Neuronal stem cell (in vitro differentiated cells): ENCODE measurements around the gene SPATA17. TPM values are rescaled to one million over a fixed set of nuclear protein-coding genes. Genes with fewer than 3 reads are reported as not detected.

Experiments
- DNase-seq: peaks from one replicate; pipeline ENCODE4 v3.0.0-alpha.2; 2013; ENCODE audit warnings: low spot score
- H2AFZ ChIP-seq: one replicate; pipeline ENCODE4 v1.6.1; 2013; ENCODE audit warnings: mild to moderate bottlenecking, low read length, inconsistent platforms
- H2AK5ac ChIP-seq: 2 replicates; pipeline ENCODE4 v1.6.1; 2013; ENCODE audit warnings: low read depth, mild to moderate bottlenecking, inconsistent platforms, low read length, moderate library complexity, mixed read lengths
- H2BK120ac ChIP-seq: 2 replicates; pipeline ENCODE4 v1.6.1; 2013; ENCODE audit warnings: low read depth, mild to moderate bottlenecking, inconsistent platforms, low read length, moderate library complexity, mixed read lengths
- H2BK12ac ChIP-seq: one replicate; pipeline ENCODE4 v1.6.1; 2013; ENCODE audit warnings: low read length, inconsistent platforms
- H2BK15ac ChIP-seq: 2 replicates; pipeline ENCODE4 v1.6.1; 2013; ENCODE audit warnings: mild to moderate bottlenecking, low read length, inconsistent platforms, mixed read lengths
- H2BK5ac ChIP-seq: one replicate; pipeline ENCODE4 v1.6.1; 2013; ENCODE audit warnings: inconsistent platforms, mild to moderate bottlenecking, low read length, moderate library complexity
- H3K14ac ChIP-seq: one replicate; pipeline ENCODE4 v1.6.1; 2013; ENCODE audit warnings: low read length, inconsistent platforms
- H3K18ac ChIP-seq: 2 replicates; pipeline ENCODE4 v1.6.1; 2013; ENCODE audit warnings: low read length, inconsistent platforms
- H3K23ac ChIP-seq: 2 replicates; pipeline ENCODE4 v1.6.1; 2013; ENCODE audit warnings: low read depth, mild to moderate bottlenecking, mixed read lengths, low read length, inconsistent platforms; ENCODE audit not compliant: poor library complexity
- H3K27ac ChIP-seq: replicated peaks from 3 replicates; pipeline ENCODE4 v1.5.1; 2013; ENCODE audit warnings: low read length, inconsistent platforms
- H3K27me3 ChIP-seq, 3 experiments: 2 replicates each; pipeline ENCODE4 v1.6.1; 2013; ENCODE audit warnings: low read length in 3 of 3, mild to moderate bottlenecking in 2 of 3, inconsistent platforms in 1 of 3, low read depth in 1 of 3, mixed read lengths in 1 of 3, moderate library complexity in 1 of 3; ENCODE audit not compliant: control insufficient read depth in 3 of 3, insufficient read depth in 3 of 3
- H3K36me3 ChIP-seq, 2 donors: replicated peaks in 1 of 2; 2 replicates each; pipeline ENCODE4 v1.6.1; 2013; ENCODE audit warnings: low read length in 2 of 2; ENCODE audit not compliant: control insufficient read depth in 2 of 2, insufficient read depth in 2 of 2
- H3K4ac ChIP-seq: 2 replicates; pipeline ENCODE4 v1.6.1; 2013; ENCODE audit warnings: inconsistent platforms, mild to moderate bottlenecking, low read length, moderate library complexity
- H3K4me1 ChIP-seq, 2 donors: 1 replicate in 1 of 2; 2 replicates in 1 of 2; pipeline ENCODE4 v1.6.1; 2013; ENCODE audit warnings: low read length in 2 of 2, low read depth in 1 of 2; ENCODE audit not compliant: control insufficient read depth in 2 of 2, insufficient read depth in 1 of 2
- H3K4me2 ChIP-seq: one replicate; pipeline ENCODE4 v1.6.1; 2013; ENCODE audit warnings: mild to moderate bottlenecking, low read length, inconsistent platforms; ENCODE audit not compliant: insufficient read depth, poor library complexity, severe bottlenecking
- H3K4me3 ChIP-seq, 2 donors: 2 replicates each; pipeline ENCODE4 v1.5.1; 2013; ENCODE audit warnings: low read length in 2 of 2, mild to moderate bottlenecking in 2 of 2, inconsistent platforms in 1 of 2, moderate library complexity in 1 of 2
- H3K79me1 ChIP-seq: one replicate; pipeline ENCODE4 v1.6.1; 2013; ENCODE audit warnings: low read depth, mild to moderate bottlenecking, inconsistent platforms, low read length, moderate library complexity
- H3K9ac ChIP-seq: one replicate; pipeline ENCODE4 v1.6.1; 2013; ENCODE audit warnings: mild to moderate bottlenecking, low read depth, low read length, inconsistent platforms; ENCODE audit not compliant: poor library complexity
- H3K9me3 ChIP-seq, 2 donors: replicated peaks in 1 of 2; 2 replicates each; pipeline versions ENCODE3 to v1.6.1; 2013; ENCODE audit warnings: low read length in 2 of 2, mild to moderate bottlenecking in 2 of 2, inconsistent platforms in 1 of 2, low read depth in 1 of 2, mixed read lengths in 1 of 2, moderate library complexity in 1 of 2; ENCODE audit not compliant: control insufficient read depth in 2 of 2, insufficient read depth in 1 of 2
- H4K8ac ChIP-seq: one replicate; pipeline ENCODE4 v1.6.1; 2013; ENCODE audit warnings: low read depth, mild to moderate bottlenecking, inconsistent platforms, low read length, moderate library complexity
- H4K91ac ChIP-seq: one replicate; pipeline ENCODE4 v1.6.1; 2013; ENCODE audit warnings: low read length, low read depth, mild to moderate bottlenecking, inconsistent platforms; ENCODE audit not compliant: poor library complexity
- WGBS, 2 donors: extraction: QIAGEN DNeasy Blood & Tissue Kit; methylation state at CpG; one replicate each; pipeline ENCODE4 v1.1.7; 2013; ENCODE audit warnings: missing lambda C conversion rate in 2 of 2, mixed read lengths in 1 of 2; ENCODE audit not compliant: insufficient read length in 2 of 2, insufficient replicate concordance in 1 of 2; ENCODE audit errors: extremely low coverage in 2 of 2; 5-methylcytosine and 5-hydroxymethylcytosine counted together
- small RNA-seq: library from polyadenylated mRNA; stranded (forward); fragments of <200 nt; extraction: miRNeasy Mini kit (QIAGEN cat#:217004); gene quantifications from one replicate; pipeline ENCODE3, GENCODE V24; 2013; ENCODE audit not compliant: insufficient read depth

The SPATA17 gene

DNA sequence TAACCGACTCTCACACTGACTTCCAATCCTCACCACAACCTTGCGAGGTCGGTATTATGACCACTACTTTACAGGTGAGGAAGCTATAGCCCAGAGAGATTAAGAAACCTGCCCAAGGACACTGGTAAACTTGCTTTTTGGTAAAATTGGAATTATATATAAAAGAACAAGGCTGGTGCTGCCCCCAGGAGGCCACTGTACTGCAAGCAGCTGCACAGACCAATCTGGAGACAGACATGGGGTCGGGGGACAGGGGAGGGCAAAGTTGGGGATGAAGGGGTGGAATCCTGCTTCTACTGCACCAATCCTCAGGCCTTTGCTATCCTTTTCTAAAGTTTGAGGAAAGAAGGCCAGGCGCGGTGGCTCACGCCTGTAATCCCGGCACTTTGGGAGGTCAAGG lies 280.8 kb downstream of the SPATA17 start:
- peaks cover 1 to 11% of the 10 kb centered on the region in 2 donors for H3K4me1 ChIP-seq
- no peak overlapping the region for H2AFZ ChIP-seq
- H3K9ac ChIP-seq: no peak overlapping the region
- no peak overlapping the region for H2BK15ac ChIP-seq
- H2BK12ac ChIP-seq: no peak overlapping the region
- no peak overlapping the region for H4K91ac ChIP-seq
- H2BK120ac ChIP-seq: no peak overlapping the region
- no peak overlapping the region for H3K14ac ChIP-seq
- no peak overlapping the region for H4K8ac ChIP-seq
- no peak for DNase-seq
- H3K79me1 ChIP-seq: no peaks in the 10 kb centered on the region
- H3K4me3 ChIP-seq: no peak overlapping the region
- H3K36me3 ChIP-seq: no peaks in the 10 kb centered on the region
- no peak overlapping the region for H3K4me2 ChIP-seq
- H3K23ac ChIP-seq: no peak overlapping the region
- H2BK5ac ChIP-seq: no peak overlapping the region
- no peaks in the 10 kb centered on the region for H3K27me3 ChIP-seq
- H3K9me3 ChIP-seq: no peaks in the 10 kb centered on the region
- H3K27ac ChIP-seq: no peak overlapping the region
- H2AK5ac ChIP-seq: no peak overlapping the region
- no CpG with 5 or more reads among the region's 8 CpGs for WGBS, 2 donors
- H3K18ac ChIP-seq: no peak overlapping the region
- no peak overlapping the region for H3K4ac ChIP-seq

- no peaks in the 10 kb centered on the region for H3K36me3 ChIP-seq
- H3K4ac ChIP-seq: no peak overlapping the region
- H3K4me1 ChIP-seq: peaks cover 0 to 5% of the 10 kb centered on the region in 2 donors
- no peak overlapping the region for H2BK15ac ChIP-seq
- H3K23ac ChIP-seq: no peak overlapping the region
- H3K79me1 ChIP-seq: no peaks in the 10 kb centered on the region
- no peak overlapping the region for H2AK5ac ChIP-seq
- no peak overlapping the region for H3K27ac ChIP-seq
- H3K27me3 ChIP-seq: peaks cover 0 to 8% (median 0%) of the 10 kb centered on the region in 3 experiments
- peak overlapping the region; percentile 6 for H2AFZ ChIP-seq
- no peak overlapping the region for H3K14ac ChIP-seq
- H3K4me2 ChIP-seq: no peak overlapping the region
- no peak overlapping the region for H4K8ac ChIP-seq
- peak overlapping the region; percentile 9 for H3K18ac ChIP-seq
- WGBS, 2 donors: no CpG with 5 or more reads among the region's 13 CpGs
- no peak overlapping the region for H2BK12ac ChIP-seq
- H2BK5ac ChIP-seq: no peak overlapping the region
- DNase-seq: no peak
- H4K91ac ChIP-seq: no peak overlapping the region
- no peaks in the 10 kb centered on the region for H3K9me3 ChIP-seq
- no peak overlapping the region for H3K4me3 ChIP-seq
- H2BK120ac ChIP-seq: no peak overlapping the region
- no peak overlapping the region for H3K9ac ChIP-seq
Observed at GRCh38 chr1:217917281-217917887, 286.2 kb downstream of the SPATA17 start.

DNA sequence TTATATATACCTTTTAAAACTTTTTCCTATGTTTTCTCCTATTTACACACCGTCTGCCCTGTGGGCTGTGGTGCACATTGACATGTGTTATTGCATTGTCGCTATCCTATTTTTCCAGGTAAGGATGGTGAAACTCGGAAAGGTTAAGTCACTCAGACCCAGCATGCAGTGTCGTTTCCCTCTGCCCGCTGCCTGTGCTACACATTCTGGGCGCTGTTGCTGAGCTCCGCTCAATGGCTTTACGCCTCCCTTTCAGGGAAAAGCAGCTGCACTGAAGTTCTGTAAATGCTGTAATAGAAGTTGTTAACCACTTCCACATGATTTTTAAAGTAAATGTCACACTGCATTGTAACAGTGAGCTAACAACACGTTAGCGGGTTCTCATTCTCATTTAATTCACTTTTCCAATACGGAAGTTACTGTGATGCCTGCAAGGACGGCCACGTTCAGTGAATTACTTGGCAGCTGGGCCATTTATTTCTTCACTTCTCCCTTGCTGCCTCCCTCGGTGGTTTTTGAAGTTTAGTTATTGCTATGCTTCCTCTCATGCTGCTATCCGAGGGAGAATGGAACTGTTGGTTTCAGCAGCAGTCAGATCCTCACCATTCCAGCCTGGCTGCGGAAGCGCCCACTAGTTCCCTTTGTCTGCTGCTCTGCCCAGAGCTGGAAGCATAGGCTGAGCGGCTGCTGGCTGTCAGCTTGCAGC lies 288.7 kb downstream of the SPATA17 start:
- DNase-seq: no peak
- Histone ChIP-seq H3K4me2 (no peak overlapping the region), H3K79me1 (no peaks in the 10 kb centered on the region), H2AK5ac (no peak overlapping the region), H2AFZ (peak overlapping the region; percentile 75), H2BK12ac (no peak overlapping the region), H2BK15ac (peak overlapping the region; percentile 19), H2BK120ac (no peak overlapping the region), H3K27ac (no peak overlapping the region), H3K36me3 (no peaks in the 10 kb centered on the region), H3K18ac (no peak overlapping the region), H3K4me1 (peaks cover 0 to 5% of the 10 kb centered on the region in 2 donors), H4K8ac (no peak overlapping the region), H3K9me3 (no peaks in the 10 kb centered on the region), H3K4ac (no peak overlapping the region), H4K91ac (no peak overlapping the region), H3K23ac (no peak overlapping the region), H3K4me3 (no peak overlapping the region), H3K14ac (no peak overlapping the region), H3K27me3 (peaks cover 0 to 8% (median 0%) of the 10 kb centered on the region in 3 experiments), H3K9ac (no peak overlapping the region), H2BK5ac (no peak overlapping the region)
- no CpG with 5 or more reads among the region's 18 CpGs for WGBS, 2 donors

Small RNA genes within 50 kb of the gene (small RNA-seq; reads per million reads assigned to genes)
- gene UBBP2: not detected
